HPDE6-E6E7 (cell line): ENCODE results near the gene ZSWIM8.
"Not testable (repeated sequence)": the region's sequence is repeated elsewhere in the genome, so short reads cannot be mapped to it uniquely, and the experiment has no call there.

Experiments used
- DNase-seq: peaks from one replicate; pipeline ENCODE4 v3.0.0; 2011; ENCODE audit warnings: missing footprints; ENCODE audit errors: extremely low spot score

The ZSWIM8 gene

GRCh38 chr10:73772281-73773151 lies 12.9 kb upstream of the ZSWIM8 start:
- DNase-seq = peak; percentile 45

GRCh38 chr10:73773152-73773879 lies 12.1 kb upstream of the ZSWIM8 start:
- no peak for DNase-seq

GRCh38 chr10:73774637-73775036 lies 10.8 kb upstream of the ZSWIM8 start:
- no peak for DNase-seq

GRCh38 chr10:73779018-73779417 lies 6.4 kb upstream of the ZSWIM8 start:
- no peak for DNase-seq

- no peak for DNase-seq
Measured at GRCh38 chr10:73779539-73780197, 5.7 kb upstream of the ZSWIM8 start.

- no peak for DNase-seq
Measured at GRCh38 chr10:73780301-73780700, 5.1 kb upstream of the ZSWIM8 start.

- no peak for DNase-seq
Measured at GRCh38 chr10:73780966-73781365, 4.4 kb upstream of the ZSWIM8 start.

- DNase-seq = no peak
Measured at GRCh38 chr10:73781548-73781878, 3.9 kb upstream of the ZSWIM8 start.

- peak; percentile 67 for DNase-seq
Measured at GRCh38 chr10:73781879-73782748, 3.3 kb upstream of the ZSWIM8 start, which contains the start of gene CHCHD1. TSS of gene CHCHD1 (plus strand) at chr10:73782048. CDS start at chr10:73782076, 28 bp downstream.

GRCh38 chr10:73782749-73783085 lies 2.7 kb upstream of the ZSWIM8 start:
- no peak for DNase-seq

GRCh38 chr10:73785721-73786511 lies 510 bp downstream of the ZSWIM8 start:
- no peak for DNase-seq

- DNase-seq = no peak
Measured at GRCh38 chr10:73786512-73786885, 1.1 kb downstream of the ZSWIM8 start.

- DNase-seq = not testable (repeated sequence)
Measured at GRCh38 chr10:73787031-73787800, 1.8 kb downstream of the ZSWIM8 start.

- no peak for DNase-seq
Measured at GRCh38 chr10:73788864-73789658, 3.7 kb downstream of the ZSWIM8 start.

GRCh38 chr10:73789659-73790055 lies 4.3 kb downstream of the ZSWIM8 start:
- DNase-seq = no peak

- DNase-seq = no peak
Measured at GRCh38 chr10:73790886-73791625, 5.7 kb downstream of the ZSWIM8 start.

GRCh38 chr10:73791871-73792400 lies 6.5 kb downstream of the ZSWIM8 start:
- no peak for DNase-seq

- no peak for DNase-seq
Measured at GRCh38 chr10:73793456-73793855, 8.1 kb downstream of the ZSWIM8 start.
